Retinal pigment epithelial cell (primary cell): ENCODE data around the gene CLDN14.
A peak's percentile ranks its signal among the peaks of the same experiment; 100 is the strongest.

Experiments used
- DNase-seq: peaks from one replicate; pipeline ENCODE4 v3.0.0-alpha.2; 2010; ENCODE audit warnings: low read depth
- H3K4me3 ChIP-seq: 2 replicates; pipeline ENCODE4 v1.5.1; 2011; ENCODE audit warnings: mild to moderate bottlenecking, low read length, control low read depth, moderate library complexity
- TF ChIP-seq, protein P1 (sequence below): conservative IDR thresholded peaks from 2 replicates; pipeline ENCODE4 v1.5.1; 2011; ENCODE audit warnings: low read depth, low read length, control low read depth, inconsistent platforms

Gene CLDN14

DNA sequence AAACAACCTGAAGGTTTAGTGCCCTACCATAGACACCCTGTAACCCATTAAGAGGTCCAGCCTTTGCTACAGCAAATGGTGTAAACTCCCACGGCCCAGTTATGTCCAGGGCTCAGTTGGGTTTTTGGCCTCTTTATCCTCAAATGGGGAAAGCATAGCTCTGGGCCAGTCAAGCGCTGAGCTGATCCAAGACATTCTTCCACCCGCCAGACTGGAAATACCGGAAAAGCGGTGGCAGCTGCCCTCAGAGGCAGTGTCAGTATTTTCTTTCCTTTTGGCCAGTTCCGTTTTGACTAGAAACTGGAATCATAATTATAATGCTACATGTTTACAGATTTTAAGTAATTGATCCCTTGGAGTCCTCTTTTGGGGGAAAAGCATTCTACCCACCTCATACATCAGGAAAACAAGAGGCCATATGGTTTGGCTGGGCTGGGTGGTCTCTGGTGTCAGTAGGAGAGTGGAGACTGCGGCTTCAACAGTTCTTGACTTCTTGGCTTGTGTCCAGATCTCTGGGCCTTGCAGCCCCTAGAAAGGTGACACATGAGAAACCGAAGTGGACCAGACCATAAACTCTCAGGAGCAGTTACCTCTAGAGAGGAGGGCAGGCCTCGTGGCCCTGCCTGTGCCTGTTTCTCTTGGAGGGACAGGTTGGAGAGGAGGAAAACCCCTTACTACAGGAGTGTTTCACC is 30.2 kb upstream of the CLDN14 start:
- TF ChIP-seq, protein P1, sequence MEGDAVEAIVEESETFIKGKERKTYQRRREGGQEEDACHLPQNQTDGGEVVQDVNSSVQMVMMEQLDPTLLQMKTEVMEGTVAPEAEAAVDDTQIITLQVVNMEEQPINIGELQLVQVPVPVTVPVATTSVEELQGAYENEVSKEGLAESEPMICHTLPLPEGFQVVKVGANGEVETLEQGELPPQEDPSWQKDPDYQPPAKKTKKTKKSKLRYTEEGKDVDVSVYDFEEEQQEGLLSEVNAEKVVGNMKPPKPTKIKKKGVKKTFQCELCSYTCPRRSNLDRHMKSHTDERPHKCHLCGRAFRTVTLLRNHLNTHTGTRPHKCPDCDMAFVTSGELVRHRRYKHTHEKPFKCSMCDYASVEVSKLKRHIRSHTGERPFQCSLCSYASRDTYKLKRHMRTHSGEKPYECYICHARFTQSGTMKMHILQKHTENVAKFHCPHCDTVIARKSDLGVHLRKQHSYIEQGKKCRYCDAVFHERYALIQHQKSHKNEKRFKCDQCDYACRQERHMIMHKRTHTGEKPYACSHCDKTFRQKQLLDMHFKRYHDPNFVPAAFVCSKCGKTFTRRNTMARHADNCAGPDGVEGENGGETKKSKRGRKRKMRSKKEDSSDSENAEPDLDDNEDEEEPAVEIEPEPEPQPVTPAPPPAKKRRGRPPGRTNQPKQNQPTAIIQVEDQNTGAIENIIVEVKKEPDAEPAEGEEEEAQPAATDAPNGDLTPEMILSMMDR: no peak
- no peak overlapping the region for H3K4me3 ChIP-seq
- DNase-seq: no peak

DNA sequence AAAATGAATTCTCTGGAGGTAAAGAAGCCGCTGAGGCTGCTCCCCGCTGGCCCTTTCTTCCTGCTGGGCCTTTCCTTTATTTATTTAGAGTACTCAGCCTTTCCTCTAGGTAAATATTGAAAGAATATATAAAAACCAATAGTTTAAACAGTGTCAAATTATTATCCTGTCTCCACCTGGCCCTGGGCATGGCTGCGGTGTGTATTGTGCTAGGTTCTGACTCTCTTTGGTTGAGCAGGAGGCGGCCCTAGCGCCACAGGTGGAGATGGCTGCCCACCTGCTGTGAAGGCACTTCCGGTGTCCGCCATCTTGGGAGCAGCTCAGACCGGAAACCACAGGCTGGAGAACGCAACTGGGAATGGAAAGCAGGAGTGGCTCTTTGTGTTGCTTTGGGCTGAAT is 29.0 kb upstream of the CLDN14 start:
- no peak for DNase-seq
- no peak overlapping the region for H3K4me3 ChIP-seq
- TF ChIP-seq, protein P1: no peak

DNA sequence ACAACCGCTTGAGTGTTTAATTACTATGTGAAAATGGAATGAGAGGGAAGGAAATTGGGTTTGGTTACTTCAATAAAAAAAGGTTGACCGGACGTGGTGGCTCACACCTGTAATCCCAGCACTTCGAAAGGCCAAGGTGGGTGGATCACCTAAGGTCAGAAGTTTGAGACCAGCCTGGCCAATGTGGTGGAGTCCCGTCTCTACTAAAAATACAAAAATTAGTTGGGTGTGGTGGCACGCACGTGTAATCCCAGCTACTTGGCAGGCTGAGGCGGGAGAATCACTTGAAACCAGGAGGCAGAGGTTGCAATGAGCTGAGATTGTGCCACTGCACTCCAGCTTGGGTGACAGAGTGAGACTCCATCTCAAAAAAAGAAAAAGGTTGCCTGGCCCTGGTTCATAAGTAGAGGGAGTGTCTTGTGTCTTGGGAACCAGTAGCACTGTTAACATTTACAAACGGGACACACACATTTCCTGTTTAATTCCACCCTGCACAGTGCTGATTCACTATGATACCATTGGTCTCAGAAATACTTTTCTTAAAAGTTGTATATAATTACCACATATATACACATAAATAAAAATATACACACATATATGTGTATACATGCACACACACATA is 27.6 kb upstream of the CLDN14 start:
- H3K4me3 ChIP-seq: no peak overlapping the region
- no peak for DNase-seq
- TF ChIP-seq, protein P1: no peak

DNA sequence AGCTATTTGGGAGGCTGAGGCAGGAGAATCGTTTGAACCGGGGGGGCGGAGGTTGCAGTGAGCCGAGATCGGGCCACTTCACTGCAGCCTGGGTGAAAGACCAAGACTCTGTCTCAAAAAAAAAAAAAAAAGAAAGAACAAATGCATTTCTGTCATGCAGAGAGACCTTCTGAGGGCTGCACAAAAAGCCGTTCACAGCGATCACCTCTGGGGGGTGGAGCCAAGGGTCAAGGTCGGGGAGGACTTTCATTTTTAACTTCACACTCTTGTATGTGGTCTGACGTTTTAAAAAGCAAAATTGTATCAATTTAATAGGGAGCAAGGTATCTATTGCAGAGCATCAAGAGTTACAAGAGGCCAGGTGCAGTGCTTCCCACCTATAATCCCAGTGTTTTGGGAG is 26.6 kb upstream of the CLDN14 start:
- TF ChIP-seq, protein P1: no peak
- DNase-seq: no peak
- H3K4me3 ChIP-seq: no peak overlapping the region

DNA sequence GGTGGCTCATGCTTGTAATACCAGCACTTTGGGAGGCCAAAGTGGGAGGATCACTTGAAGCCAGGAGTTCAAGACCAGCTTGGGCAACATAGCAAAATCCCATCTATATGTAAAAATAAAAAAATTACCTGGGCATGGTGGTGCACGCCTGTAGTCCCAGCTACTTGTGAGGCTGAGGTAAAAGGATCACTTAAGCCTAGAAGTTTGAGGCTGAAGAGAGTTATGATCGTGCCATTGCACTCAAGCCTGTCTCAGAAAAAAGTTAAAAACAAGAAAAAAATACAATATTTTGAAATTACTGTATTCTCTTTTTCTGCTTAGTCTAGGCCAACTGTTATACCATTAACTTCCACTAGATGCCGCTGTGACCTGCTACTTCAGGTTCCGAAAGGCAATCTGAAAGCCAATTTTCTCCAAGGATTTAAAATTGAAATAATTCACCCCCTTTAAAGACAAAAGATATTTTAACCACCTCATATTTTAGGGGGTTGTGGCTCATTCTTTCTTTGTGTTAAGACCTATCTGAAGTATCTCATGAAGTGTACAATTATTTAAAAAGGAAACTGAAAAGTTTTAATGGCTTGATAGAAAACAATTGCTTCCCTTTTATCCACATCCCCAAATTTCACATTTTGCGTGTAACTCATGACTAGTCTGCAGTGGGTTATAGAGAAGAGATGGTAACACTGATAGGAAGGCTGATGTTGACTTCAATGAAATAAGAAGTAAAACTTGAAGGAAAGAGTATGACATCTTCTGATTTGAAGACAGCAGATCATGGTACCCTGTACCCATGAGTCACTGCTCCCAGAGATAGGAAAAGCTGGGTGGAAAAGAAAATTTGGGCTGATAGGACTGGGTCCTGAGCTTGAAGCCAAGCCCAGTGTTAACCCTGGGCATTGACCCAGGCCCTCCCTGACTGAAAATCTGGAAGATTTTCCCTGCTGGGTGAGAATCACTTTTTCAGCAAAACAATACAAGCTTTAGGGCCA is 24.4 kb upstream of the CLDN14 start:
- TF ChIP-seq, protein P1: peak; percentile 84
- no peak for DNase-seq
- H3K4me3 ChIP-seq: no peak overlapping the region

DNA sequence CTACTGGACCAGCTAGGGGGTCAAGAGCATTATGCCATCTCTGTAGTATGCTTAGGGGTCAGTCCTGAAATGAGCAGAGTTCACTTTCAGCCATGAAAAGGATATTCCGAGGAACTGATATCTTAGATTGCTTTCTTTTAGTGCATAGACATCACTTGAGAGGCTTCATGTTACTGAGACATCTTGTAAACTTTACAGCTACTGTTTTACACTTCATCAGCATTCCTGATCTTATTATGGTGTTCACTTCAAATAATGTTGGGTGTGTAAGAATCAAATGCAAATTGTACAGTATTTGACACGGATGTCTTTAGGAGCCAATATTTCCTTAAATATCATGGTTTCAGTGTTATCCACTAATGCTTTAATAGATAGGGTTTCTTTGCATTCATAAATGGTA is 22.4 kb upstream of the CLDN14 start:
- no peak overlapping the region for H3K4me3 ChIP-seq
- no peak for DNase-seq
- TF ChIP-seq, protein P1: no peak
